Measurements from ENCODE around the gene LAMA3.

LAMA3 gene

GRCh38 chr18:23867006-23867405 lies 177.8 kb downstream of the LAMA3 start:
- Mint-ChIP-seq H3K4me3 (no peak overlapping the region), H3K27me3 (ENCODE audit: low read depth, poor library complexity) (peaks cover 25% of the 10 kb centered on the region), H3K4me1 (peaks cover 16% of the 10 kb centered on the region), H3K9me3 (no peaks in the 10 kb centered on the region), H3K27ac (no peak overlapping the region), H3K36me3 (ENCODE audit: low read depth) (no peaks in the 10 kb centered on the region)
- no peak for TF ChIP-seq CTCF (IDR thresholded peaks at IDR 0.05)
- DNase-seq: no peak

GRCh38 chr18:23868136-23868785 lies 179.0 kb downstream of the LAMA3 start:
- no peaks in the 10 kb centered on the region for H3K9me3 Mint-ChIP-seq
- peaks cover 21% of the 10 kb centered on the region for H3K4me1 Mint-ChIP-seq
- no peak for DNase-seq
- TF ChIP-seq CTCF (IDR thresholded peaks at IDR 0.05): no peak
- H3K4me3 Mint-ChIP-seq: no peak overlapping the region
- no peaks in the 10 kb centered on the region for H3K36me3 Mint-ChIP-seq (ENCODE audit: low read depth)
- no peak overlapping the region for H3K27ac Mint-ChIP-seq
- peaks cover 22% of the 10 kb centered on the region for H3K27me3 Mint-ChIP-seq (ENCODE audit: low read depth, poor library complexity)

GRCh38 chr18:23870676-23871380 lies 181.6 kb downstream of the LAMA3 start:
- H3K27ac Mint-ChIP-seq: no peak overlapping the region

GRCh38 chr18:23871410-23871809 lies 182.2 kb downstream of the LAMA3 start:
- Mint-ChIP-seq H3K4me3 (no peak overlapping the region), H3K27ac (no peak overlapping the region), H3K9me3 (no peaks in the 10 kb centered on the region), H3K36me3 (ENCODE audit: low read depth) (no peaks in the 10 kb centered on the region), H3K27me3 (ENCODE audit: low read depth, poor library complexity) (peaks cover 32% of the 10 kb centered on the region), H3K4me1 (peaks cover 24% of the 10 kb centered on the region)
- no peak for TF ChIP-seq CTCF (IDR thresholded peaks at IDR 0.05)
- peak; percentile 24 for DNase-seq

More at GRCh38 chr18:23870676-23871380, 181.6 kb downstream of the LAMA3 start:
- peaks cover 29% of the 10 kb centered on the region for H3K27me3 Mint-ChIP-seq (ENCODE audit: low read depth, poor library complexity)
- H3K36me3 Mint-ChIP-seq (ENCODE audit: low read depth): no peaks in the 10 kb centered on the region
- H3K4me1 Mint-ChIP-seq: peaks cover 24% of the 10 kb centered on the region
- TF ChIP-seq CTCF (IDR thresholded peaks at IDR 0.05): no peak
- H3K4me3 Mint-ChIP-seq: no peak overlapping the region
- DNase-seq: no peak
- no peaks in the 10 kb centered on the region for H3K9me3 Mint-ChIP-seq

GRCh38 chr18:23872701-23873550 lies 183.7 kb downstream of the LAMA3 start:
- H3K4me3 Mint-ChIP-seq: no peak overlapping the region

More at GRCh38 chr18:23872701-23873550, 183.7 kb downstream of the LAMA3 start:
- TF ChIP-seq CTCF (IDR thresholded peaks at IDR 0.05): no peak
- Mint-ChIP-seq H3K4me1 (peaks cover 24% of the 10 kb centered on the region), H3K27me3 (ENCODE audit: low read depth, poor library complexity) (peaks cover 30% of the 10 kb centered on the region), H3K9me3 (no peaks in the 10 kb centered on the region), H3K27ac (peak overlapping the region; percentile 90), H3K36me3 (ENCODE audit: low read depth) (no peaks in the 10 kb centered on the region)
- DNase-seq: no peak
